Neural cell (in vitro differentiated cells): ENCODE data around the gene NPSR1. TPM values are rescaled to one million over a fixed set of nuclear protein-coding genes. Genes with fewer than 3 reads are reported as not detected.

Experiments used
- H2AFZ ChIP-seq: fragments of 200-600, 300-800 bp; sonication (generic), shearing (Covaris generic); 2 replicates; pipeline ENCODE4 v1.6.0; 2014; ENCODE audit warnings: low read depth, mild to moderate bottlenecking, antibody characterized with exemption, low read length, moderate library complexity
- H3F3A ChIP-seq: fragments of 200-600 bp; shearing (Covaris generic); 2 replicates; pipeline ENCODE4 v1.6.1; 2016; ENCODE audit warnings: mild to moderate bottlenecking, moderate library complexity, mixed read lengths, antibody characterized with exemption, low read length; ENCODE audit not compliant: insufficient read depth, poor library complexity, severe bottlenecking
- H3K27ac ChIP-seq: fragments of 200-600, 300-800 bp; sonication (generic), shearing (Covaris generic); 2 replicates; pipeline ENCODE4 v1.5.1; 2014; ENCODE audit warnings: mild to moderate bottlenecking, low read length, moderate library complexity
- H3K27me3 ChIP-seq: fragments of 300-800, 200-600 bp; sonication (generic), shearing (Covaris generic); 2 replicates; pipeline ENCODE4 v1.6.0; 2014; ENCODE audit warnings: mild to moderate bottlenecking, low read depth, low read length, moderate library complexity; ENCODE audit not compliant: insufficient read depth
- H3K36me3 ChIP-seq: fragments of 300-800, 200-600 bp; sonication (generic), shearing (Covaris generic); 2 replicates; pipeline ENCODE4 v1.5.1; 2014; ENCODE audit warnings: mild to moderate bottlenecking, antibody characterized with exemption, low read length, moderate library complexity; ENCODE audit not compliant: insufficient read depth
- H3K4me2 ChIP-seq: fragments of 300-800, 200-600 bp; sonication (generic), shearing (Covaris generic); 2 replicates; pipeline ENCODE4 v1.6.0; 2014; ENCODE audit warnings: mild to moderate bottlenecking, low read length
- H3K4me3 ChIP-seq: fragments of 300-800, 200-600 bp; sonication (generic), shearing (Covaris generic); 2 replicates; pipeline ENCODE4 v1.5.1; 2014; ENCODE audit warnings: mild to moderate bottlenecking, low read length, moderate library complexity
- H3K79me2 ChIP-seq: fragments of 200-600 bp; shearing (Covaris generic); replicated peaks from 2 replicates; pipeline ENCODE4 v1.6.0; 2014; ENCODE audit warnings: mild to moderate bottlenecking, low read length, moderate library complexity; ENCODE audit not compliant: insufficient read depth
- H3K9ac ChIP-seq: fragments of 300-800, 200-600 bp; sonication (generic), shearing (Covaris generic); 2 replicates; pipeline ENCODE4 v1.6.1; 2016; ENCODE audit warnings: mild to moderate bottlenecking, low read length, mixed read lengths
- H3K9me2 ChIP-seq: fragments of 200-600 bp; shearing (Covaris generic); 2 replicates; pipeline ENCODE4 v1.6.1; 2016; ENCODE audit warnings: mild to moderate bottlenecking, low read length, mixed read lengths; ENCODE audit not compliant: insufficient read depth
- H3K9me3 ChIP-seq: fragments of 200-600, 300-800 bp; sonication (generic), shearing (Covaris generic); 2 replicates; pipeline ENCODE4 v1.6.1; 2016; ENCODE audit warnings: mild to moderate bottlenecking, mixed run types, low read length, moderate library complexity, mixed read lengths
- H4K20me1 ChIP-seq: fragments of 200-600 bp; shearing (Covaris generic); 2 replicates; pipeline ENCODE4 v1.6.1; 2016; ENCODE audit warnings: mild to moderate bottlenecking, mixed run types; ENCODE audit not compliant: insufficient read depth
- EP300 ChIP-seq: fragments of 450-650 bp; conservative IDR thresholded peaks from 2 replicates; pipeline ENCODE4 v1.6.1; 2014; ENCODE audit warnings: antibody characterized with exemption, mild to moderate bottlenecking, moderate library complexity; ENCODE audit not compliant: poor library complexity, severe bottlenecking
- EZH2 ChIP-seq: fragments of 200-600, 300-800 bp; shearing (Covaris generic), sonication (generic); IDR thresholded peaks from 2 replicates; pipeline ENCODE4 v1.6.1; 2014; ENCODE audit warnings: antibody characterized with exemption, low read length, borderline replicate concordance, mild to moderate bottlenecking; ENCODE audit not compliant: insufficient read depth, poor library complexity, severe bottlenecking
- MXI1 ChIP-seq: fragments of 450-650 bp; conservative IDR thresholded peaks from 2 replicates; pipeline ENCODE4 v1.6.1; 2014; ENCODE audit warnings: antibody characterized with exemption, mild to moderate bottlenecking; ENCODE audit not compliant: poor library complexity, severe bottlenecking
- POLR2AphosphoS5 ChIP-seq: IDR thresholded peaks from 2 replicates; pipeline ENCODE4 v1.6.1; 2012
- RAD21 ChIP-seq: fragments of 450-650 bp; conservative IDR thresholded peaks from 2 replicates; pipeline ENCODE4 v1.6.1; 2014; ENCODE audit warnings: antibody characterized with exemption, mild to moderate bottlenecking, moderate library complexity
- SMC3 ChIP-seq: fragments of 450-650 bp; conservative IDR thresholded peaks from 2 replicates; pipeline ENCODE4 v1.6.1; 2014; ENCODE audit warnings: antibody characterized with exemption, mild to moderate bottlenecking, moderate library complexity; ENCODE audit not compliant: poor library complexity
- TAF1 ChIP-seq: IDR thresholded peaks from 2 replicates; pipeline ENCODE4 v1.6.1; 2012; ENCODE audit warnings: low read depth
- polyA plus RNA-seq: library from polyadenylated mRNA; depleted of rRNA; stranded (reverse); fragments of >200 nt; gene quantifications from 2 replicates; pipeline ENCODE4 v1.2.3, GENCODE V29; 2014
- TF ChIP-seq, protein P1 (sequence below): IDR thresholded peaks from 2 replicates; pipeline ENCODE4 v1.6.1; 2012; ENCODE audit warnings: borderline replicate concordance
- TF ChIP-seq, protein P2 (sequence below): fragments of 450-650 bp; IDR thresholded peaks from 2 replicates; pipeline ENCODE4 v1.5.1; 2014; ENCODE audit warnings: antibody characterized with exemption, mild to moderate bottlenecking, moderate library complexity; ENCODE audit not compliant: poor library complexity, severe bottlenecking

Gene NPSR1
- polyA plus RNA-seq, 1 donor from 2014 or later = not detected

DNA sequence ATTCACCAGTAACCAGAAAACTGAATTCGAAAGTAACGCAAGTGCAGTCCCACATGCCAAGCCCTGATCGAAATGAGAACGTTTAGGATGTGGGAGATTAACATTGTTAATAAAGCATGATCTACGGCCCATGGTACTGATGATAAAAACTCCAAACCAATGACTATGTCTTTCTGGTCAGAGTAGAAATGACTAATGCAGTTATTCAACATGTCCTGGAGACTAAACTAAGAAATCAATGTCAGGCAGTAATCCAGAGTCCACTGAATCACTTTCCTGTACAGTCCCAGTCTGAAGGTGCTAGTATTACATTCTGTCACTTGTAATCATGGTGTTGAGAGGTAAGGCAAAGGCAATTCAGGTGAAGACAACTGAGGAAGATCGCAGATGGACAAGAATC lies 14.4 kb downstream of the NPSR1 start:
- H3K36me3 ChIP-seq = no peaks in the 10 kb centered on the region
- H3K9me3 ChIP-seq = no peaks in the 10 kb centered on the region
- H2AFZ ChIP-seq = no peak overlapping the region
- H4K20me1 ChIP-seq = no peaks in the 10 kb centered on the region
- TF ChIP-seq, protein P1, sequence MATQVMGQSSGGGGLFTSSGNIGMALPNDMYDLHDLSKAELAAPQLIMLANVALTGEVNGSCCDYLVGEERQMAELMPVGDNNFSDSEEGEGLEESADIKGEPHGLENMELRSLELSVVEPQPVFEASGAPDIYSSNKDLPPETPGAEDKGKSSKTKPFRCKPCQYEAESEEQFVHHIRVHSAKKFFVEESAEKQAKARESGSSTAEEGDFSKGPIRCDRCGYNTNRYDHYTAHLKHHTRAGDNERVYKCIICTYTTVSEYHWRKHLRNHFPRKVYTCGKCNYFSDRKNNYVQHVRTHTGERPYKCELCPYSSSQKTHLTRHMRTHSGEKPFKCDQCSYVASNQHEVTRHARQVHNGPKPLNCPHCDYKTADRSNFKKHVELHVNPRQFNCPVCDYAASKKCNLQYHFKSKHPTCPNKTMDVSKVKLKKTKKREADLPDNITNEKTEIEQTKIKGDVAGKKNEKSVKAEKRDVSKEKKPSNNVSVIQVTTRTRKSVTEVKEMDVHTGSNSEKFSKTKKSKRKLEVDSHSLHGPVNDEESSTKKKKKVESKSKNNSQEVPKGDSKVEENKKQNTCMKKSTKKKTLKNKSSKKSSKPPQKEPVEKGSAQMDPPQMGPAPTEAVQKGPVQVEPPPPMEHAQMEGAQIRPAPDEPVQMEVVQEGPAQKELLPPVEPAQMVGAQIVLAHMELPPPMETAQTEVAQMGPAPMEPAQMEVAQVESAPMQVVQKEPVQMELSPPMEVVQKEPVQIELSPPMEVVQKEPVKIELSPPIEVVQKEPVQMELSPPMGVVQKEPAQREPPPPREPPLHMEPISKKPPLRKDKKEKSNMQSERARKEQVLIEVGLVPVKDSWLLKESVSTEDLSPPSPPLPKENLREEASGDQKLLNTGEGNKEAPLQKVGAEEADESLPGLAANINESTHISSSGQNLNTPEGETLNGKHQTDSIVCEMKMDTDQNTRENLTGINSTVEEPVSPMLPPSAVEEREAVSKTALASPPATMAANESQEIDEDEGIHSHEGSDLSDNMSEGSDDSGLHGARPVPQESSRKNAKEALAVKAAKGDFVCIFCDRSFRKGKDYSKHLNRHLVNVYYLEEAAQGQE = no peak
- no peak for TF ChIP-seq MXI1
- TF ChIP-seq POLR2AphosphoS5 = no peak
- TF ChIP-seq, protein P2, sequence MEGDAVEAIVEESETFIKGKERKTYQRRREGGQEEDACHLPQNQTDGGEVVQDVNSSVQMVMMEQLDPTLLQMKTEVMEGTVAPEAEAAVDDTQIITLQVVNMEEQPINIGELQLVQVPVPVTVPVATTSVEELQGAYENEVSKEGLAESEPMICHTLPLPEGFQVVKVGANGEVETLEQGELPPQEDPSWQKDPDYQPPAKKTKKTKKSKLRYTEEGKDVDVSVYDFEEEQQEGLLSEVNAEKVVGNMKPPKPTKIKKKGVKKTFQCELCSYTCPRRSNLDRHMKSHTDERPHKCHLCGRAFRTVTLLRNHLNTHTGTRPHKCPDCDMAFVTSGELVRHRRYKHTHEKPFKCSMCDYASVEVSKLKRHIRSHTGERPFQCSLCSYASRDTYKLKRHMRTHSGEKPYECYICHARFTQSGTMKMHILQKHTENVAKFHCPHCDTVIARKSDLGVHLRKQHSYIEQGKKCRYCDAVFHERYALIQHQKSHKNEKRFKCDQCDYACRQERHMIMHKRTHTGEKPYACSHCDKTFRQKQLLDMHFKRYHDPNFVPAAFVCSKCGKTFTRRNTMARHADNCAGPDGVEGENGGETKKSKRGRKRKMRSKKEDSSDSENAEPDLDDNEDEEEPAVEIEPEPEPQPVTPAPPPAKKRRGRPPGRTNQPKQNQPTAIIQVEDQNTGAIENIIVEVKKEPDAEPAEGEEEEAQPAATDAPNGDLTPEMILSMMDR = no peak
- no peak for TF ChIP-seq TAF1
- TF ChIP-seq EZH2 = no peak
- no peak for TF ChIP-seq EP300
- no peak for TF ChIP-seq SMC3
- no peak for TF ChIP-seq RAD21
- no peak overlapping the region for H3K4me3 ChIP-seq
- H3F3A ChIP-seq = no peaks in the 10 kb centered on the region
- H3K4me2 ChIP-seq = no peak overlapping the region
- no peaks in the 10 kb centered on the region for H3K27me3 ChIP-seq
- H3K9me2 ChIP-seq = no peaks in the 10 kb centered on the region
- H3K27ac ChIP-seq = no peak overlapping the region
- H3K9ac ChIP-seq = no peak overlapping the region
- no peaks in the 10 kb centered on the region for H3K79me2 ChIP-seq

DNA sequence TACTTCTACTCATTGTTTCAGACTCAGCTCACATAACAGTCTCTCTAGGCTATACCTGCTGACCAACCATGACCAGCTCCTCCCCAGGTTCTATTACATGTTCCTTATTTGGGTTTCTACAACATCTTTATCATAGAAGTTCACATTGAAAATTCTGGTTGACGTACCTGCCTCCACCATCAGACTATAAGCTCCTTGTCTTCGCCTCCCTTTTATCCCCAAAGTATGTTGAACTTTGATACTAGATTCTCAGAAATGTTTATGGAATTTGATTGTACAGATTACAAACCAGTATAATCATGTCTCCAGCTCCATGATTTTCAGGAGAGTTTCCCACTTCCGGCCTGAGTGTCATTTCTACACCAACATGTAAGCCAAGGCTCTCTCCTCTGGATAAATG lies 15.0 kb downstream of the NPSR1 start:
- Histone ChIP-seq H2AFZ (no peak overlapping the region), H3K9ac (no peak overlapping the region), H3K4me3 (no peak overlapping the region), H3K9me2 (no peaks in the 10 kb centered on the region), H3F3A (no peaks in the 10 kb centered on the region), H3K27ac (no peak overlapping the region), H3K4me2 (no peak overlapping the region), H3K27me3 (no peaks in the 10 kb centered on the region), H3K79me2 (no peaks in the 10 kb centered on the region), H4K20me1 (no peaks in the 10 kb centered on the region), H3K36me3 (no peaks in the 10 kb centered on the region), H3K9me3 (no peaks in the 10 kb centered on the region)
- TF ChIP-seq, protein P2 = no peak
- TF ChIP-seq POLR2AphosphoS5 (no peak), RAD21 (no peak), EP300 (no peak), EZH2 (no peak), TAF1 (no peak), MXI1 (no peak), SMC3 (no peak)
- TF ChIP-seq, protein P1 = no peak
